Brain pericyte (primary cell): Measurements from ENCODE around the gene DENND5B.
"Not testable (repeated sequence)": the region's sequence is repeated elsewhere in the genome, so short reads cannot be mapped to it uniquely, and the experiment has no call there.

Experiments
- DNase-seq: peaks from one replicate; pipeline ENCODE4 v3.0.0-alpha.2; 2012; ENCODE audit warnings: low read depth, low spot score

DENND5B gene

DNA sequence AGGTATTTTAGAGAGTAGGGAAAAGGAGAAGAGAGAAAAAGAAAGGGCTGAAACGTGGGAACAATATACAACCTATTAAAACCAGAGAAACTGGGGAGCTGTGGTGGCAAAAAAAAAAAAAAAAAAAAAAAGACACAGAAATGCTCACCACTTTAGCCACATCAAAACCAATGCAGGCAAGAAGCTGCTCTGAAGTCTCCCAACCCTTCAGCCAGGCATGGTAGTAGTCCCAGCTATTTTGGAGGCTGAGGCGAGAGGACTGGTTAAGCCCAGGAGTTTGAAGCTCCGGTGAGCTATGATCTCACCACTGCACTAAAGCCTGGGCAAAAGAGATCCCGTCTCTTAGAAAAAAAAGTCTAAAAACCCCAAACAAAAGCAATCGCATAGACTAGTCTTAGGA lies 33.2 kb downstream of the DENND5B start:
- no peak for DNase-seq

DNA sequence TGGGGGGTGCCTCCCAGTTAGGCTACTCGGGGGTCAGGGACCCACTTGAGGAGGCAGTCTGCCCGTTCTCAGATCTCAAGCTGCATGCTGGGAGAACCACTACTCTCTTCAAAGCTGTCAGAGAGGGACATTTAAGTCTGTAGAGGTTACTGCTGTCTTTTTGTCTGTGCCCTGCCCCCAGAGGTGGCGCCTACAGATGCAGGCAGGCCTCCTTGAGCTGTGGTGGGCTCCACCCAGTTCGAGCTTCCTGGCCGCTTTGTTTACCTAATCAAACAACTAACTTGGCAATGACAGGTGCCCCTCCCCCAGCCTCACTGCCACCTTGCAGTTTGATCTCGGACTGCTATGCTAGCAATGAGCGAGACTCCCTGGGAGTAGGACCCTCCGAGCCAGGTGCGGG lies 35.5 kb downstream of the DENND5B start:
- DNase-seq: not testable (repeated sequence)

DNA sequence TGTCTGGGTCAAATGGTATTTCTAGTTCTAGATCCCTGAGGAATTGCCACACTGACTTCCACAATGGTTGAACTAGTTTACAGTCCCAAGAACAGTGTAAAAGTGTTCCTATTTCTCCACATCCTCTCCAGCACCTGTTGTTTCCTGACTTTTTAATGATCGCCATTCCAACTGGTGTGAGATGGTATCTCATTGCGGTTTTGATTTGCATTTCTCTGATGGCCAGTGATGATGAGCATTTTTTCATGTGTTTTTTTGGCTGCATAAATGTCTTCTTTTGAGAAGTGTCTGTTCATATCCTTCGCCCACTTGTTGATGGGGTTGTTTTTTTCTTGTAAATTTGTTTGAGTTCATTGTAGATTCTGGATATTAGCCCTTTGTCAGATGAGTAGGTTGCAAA lies 40.3 kb downstream of the DENND5B start:
- not testable (repeated sequence) for DNase-seq

DNA sequence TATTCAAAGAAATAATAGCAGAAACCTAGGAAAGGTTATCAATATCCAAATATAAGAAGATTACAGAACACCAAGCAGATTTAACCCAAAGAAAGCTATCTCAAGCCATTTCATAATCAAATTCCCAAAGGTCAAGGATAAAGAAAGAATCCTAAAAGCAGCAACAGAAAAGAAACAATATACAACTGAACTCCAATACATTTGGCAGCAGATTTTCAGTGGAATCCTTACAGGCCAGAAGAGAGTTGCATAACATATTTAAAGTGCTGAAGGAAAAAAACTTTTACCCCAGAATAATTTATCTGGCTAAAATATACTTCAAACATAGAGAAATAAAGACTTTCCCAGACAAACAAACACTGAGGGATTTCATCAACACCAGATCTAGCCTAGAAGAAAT lies 54.3 kb downstream of the DENND5B start:
- DNase-seq: no peak

DNA sequence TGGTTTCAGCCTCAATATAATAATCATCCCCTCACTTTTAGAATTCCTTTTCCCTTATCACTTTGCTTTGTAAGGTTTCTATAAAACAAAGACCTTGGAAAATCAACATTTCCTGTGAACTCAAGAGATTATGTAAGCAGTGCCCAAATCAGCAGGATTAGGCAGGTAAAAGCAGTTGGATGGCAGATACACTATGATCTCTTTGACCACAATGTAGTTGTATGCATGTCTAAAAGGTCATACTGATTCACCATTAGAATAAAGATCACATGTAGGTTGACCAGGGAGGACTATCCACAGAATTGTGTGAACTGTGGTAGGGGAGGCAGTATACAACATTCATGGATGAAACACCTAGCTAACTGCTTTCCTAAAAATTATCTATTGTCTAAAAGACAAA lies 57.5 kb downstream of the DENND5B start:
- DNase-seq: no peak

DNA sequence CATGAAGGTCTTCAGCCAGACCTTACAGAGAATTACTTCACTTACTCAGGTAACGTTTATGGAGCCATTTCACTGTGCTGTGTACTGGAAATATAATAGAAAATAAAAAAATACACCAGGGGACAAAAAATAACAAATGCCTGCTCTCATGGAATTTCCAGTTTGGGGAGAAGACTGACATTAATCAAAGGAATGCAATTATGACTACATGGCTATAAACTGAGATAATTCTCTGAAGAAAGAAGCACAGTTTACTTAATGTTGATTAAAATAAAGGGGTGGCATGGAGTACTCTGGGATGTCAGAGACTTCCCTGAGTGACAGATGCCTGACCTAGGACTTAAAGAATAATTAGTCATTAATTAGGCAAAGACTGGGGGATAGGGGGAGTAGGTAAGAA lies 59.0 kb downstream of the DENND5B start:
- no peak for DNase-seq

DNA sequence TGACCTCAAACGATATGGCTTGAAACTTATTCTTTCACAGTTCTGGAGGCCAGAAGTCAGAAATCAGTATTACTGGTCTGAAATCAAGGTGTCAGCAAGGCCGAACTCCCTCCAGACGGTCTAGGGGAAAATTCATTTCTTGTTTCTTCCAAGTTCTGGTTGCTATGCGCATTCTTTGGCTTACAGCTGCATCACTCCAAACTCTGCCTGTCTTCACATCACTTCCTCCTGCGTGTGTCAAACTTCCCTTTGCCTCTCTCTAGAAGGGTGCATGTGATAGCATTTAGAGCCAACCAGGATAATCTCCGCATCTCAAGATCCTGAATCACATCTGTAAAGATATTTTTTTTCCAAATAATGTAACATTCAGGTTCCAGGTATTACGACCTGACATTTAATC lies 62.8 kb downstream of the DENND5B start:
- DNase-seq: no peak

DNA sequence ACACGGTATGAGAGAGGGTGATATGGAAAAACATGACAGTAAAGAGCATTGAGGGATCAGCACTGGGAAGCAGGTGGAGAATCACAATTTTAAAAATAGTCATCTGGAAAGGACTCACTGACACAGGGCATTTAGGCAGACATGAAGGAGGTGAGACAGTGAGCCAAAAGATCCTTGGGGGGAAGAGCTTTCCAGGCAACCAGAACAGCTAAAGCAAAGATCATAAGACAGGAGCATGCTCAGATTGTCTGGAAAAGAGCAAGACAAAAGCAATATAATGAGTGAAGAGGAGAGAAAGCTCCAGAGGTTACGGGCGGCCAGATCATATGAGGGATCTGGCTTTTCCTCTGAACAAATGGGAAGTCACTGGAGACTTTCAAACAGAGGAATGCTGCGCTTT lies 63.9 kb downstream of the DENND5B start:
- no peak for DNase-seq

DNA sequence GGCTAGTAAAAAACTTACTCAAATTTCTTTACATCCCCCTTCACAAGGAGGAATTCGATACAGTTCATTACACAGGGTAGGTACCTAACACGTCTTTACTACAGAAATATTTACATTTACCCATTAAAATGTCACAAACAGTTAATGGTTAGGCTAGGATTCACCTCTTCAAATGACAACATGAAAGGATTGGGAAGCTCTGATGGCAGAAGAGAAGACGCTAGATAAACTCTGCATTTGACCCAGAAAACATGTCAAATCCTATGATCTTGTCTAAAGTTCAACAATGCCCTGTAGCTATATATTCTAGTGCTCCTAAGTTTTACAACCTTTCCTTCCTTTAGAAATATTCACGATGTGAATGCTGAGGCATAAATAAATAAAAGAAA lies 64.8 kb downstream of the DENND5B start:
- no peak for DNase-seq

DNA sequence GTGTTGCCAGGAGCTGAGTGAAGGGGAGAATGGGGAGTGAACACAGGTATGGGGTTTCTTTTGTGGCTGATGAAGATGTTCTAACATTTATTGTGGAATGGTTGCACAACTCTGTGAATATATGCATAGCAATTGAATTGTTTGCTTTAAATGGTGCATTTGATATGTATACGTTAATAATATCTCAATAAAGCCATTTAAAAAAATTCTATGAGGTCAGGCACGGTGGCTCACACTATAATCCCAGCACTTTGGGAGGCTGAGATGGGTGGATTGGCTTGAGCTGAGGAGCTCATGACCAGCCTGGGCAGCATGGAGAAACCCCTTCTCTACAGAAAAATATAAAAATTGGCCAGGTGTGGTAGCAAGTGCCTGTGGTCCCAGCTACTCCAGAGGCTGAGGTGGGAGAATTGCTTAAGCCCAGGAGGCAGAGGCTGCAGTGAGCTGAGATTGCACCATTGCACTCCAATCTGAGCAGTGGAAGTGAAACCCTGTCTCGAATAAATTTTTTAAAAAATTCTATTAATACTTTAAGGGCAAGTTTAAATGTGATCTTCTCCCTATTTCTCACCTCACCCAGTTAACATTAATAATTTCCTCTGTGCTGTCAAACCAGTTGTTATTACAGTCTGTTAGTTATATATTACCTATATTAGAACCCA lies 65.3 kb downstream of the DENND5B start:
- no peak for DNase-seq

DNA sequence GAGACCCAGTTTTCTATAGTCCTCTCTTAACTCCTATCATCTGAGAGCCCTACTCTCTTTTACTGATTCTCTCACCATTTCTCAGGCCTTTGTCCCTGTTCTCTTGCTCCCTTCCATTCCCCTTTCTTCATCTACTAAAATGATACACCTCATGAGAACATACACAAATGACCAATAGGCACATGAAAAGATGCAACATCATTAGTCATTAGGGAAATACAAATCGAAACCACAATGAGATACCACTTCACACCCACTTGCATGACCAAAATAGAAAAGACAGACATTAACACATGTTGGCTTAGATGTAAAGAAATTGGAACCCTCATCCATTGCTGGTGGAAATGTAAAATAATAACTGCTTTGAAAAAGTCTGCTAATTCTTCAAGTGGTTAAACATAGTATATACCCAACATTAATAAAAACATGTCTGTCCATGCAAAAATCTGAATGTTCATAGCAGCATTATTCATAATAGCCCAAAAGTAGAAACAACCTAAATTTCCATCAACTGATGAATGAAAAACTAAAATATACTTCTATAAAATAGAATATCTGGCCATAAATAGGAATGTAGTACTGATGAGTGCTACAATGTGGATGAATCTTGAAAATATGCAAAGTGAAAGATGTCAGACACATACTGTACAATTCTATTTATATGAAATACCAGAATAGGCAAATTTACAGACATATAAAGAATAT lies 66.0 kb downstream of the DENND5B start:
- DNase-seq: no peak

DNA sequence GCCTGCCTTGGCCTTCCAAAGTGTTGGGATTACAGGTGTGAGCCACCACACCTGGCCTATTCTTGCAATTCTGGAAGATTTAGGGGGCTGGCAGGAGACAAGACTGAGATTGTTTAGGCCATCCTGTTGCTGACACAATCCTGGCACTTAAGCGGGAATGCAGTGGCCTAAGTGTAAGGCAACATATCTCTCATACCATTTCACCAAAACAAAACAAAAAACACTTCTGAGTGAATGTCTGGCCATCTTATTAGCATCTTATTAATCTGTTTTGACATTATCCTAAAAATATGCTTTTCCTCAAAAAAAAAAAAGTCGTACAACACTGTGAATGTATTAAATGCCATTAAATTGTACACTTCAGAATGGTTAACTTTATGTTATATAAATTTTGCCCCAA lies 67.6 kb downstream of the DENND5B start:
- DNase-seq: no peak

DNA sequence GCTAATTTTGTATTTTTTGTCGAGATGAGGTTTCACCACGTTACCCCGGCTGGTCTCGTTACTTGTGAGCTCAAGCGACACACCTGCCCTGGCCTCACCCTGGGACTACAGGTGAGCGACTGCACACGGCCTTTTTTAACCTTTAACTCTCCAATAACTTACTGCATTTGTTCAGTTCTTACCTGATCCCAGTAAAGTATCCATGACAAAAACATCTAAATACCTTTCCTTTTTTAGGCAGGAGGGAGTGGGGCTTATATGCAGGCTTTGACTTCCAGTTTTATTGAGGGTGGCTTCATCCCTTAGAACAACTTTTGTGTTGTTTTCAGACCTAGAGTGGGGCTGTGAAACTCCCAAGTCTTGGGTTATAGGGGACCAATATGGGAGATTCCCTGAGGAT lies 68.3 kb downstream of the DENND5B start:
- DNase-seq: no peak

DNA sequence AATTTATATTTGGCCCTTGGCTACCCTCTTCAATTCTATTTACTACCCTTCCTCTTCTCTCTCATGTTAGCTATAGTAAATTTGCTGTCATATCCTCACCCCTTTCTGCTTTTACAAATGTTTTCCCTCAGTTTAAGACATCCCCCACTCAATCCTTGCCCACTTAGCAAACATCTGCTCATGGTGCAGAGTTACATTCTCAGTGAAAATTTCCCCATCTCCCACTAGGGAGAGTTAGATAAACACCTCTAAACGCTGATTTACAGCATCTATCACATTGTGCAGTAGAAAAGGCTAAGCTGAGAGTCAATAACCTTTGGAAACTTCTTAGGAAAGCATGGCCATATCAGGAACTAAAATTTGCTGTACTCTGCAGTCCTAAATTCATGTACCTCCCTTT lies 69.0 kb downstream of the DENND5B start:
- peak; percentile 64 for DNase-seq

DNA sequence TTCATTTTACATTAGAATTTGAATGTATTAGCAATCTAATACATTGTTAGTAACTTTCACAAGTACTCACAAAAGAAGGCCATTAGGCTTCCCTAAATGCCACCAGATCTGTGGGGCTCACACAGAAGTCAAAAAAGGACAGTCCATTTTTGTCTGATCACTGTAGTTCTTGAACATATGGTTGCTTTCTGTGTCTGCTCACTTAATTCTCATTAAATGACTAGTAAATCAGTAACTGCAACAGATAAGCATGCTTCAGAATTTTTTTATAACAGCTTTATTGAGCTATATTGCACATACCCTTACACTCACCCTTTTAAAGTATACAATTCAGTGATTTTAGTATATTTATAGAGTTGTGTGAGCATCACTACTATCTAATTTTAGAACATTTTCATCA lies 71.4 kb downstream of the DENND5B start:
- no peak for DNase-seq

DNA sequence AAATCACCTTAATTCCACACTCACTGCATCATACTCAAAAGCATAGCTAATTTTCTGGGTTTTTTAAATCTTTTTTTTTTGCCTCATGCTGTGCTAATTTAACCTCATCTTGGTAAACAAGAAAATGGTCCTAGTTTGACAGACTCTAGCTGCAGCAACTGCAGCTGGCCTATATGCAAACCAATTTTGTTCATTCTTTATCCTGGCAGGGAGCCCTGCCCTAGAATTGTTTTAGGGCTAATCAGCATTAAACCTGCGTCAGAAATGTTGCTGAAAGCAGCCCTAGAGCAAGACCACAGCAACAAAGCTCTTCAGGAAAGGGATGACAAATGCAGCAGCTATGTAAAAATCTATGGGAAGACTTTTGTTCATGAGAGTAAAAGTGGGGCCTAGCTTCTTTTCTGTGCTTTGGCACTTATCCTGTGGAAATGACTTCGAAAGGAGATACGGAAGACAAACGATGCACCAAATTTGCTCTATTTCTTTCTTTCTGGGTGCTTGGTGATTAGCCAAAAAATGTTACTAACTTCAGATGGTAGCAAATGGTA lies 72.2 kb downstream of the DENND5B start:
- peak; percentile 98 for DNase-seq

DNA sequence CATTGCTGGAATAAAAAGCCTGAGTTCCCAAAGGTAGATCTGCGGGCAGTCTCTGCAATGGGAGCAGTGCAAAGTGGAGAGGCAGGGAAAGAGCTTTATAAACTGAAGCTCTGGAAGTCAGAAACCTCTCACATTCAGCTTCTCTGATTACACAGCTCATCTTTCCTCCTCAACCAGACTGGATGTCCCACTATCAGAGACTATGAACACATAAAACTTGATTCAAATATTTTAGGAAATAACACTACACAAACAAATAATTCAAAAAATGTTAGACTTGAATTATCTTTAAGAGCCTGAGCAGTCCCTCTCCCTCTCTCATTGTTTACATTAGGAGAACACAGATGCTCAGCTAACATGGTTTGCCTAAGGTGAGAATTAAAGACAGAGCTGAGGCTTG lies 72.9 kb downstream of the DENND5B start:
- DNase-seq: no peak

DNA sequence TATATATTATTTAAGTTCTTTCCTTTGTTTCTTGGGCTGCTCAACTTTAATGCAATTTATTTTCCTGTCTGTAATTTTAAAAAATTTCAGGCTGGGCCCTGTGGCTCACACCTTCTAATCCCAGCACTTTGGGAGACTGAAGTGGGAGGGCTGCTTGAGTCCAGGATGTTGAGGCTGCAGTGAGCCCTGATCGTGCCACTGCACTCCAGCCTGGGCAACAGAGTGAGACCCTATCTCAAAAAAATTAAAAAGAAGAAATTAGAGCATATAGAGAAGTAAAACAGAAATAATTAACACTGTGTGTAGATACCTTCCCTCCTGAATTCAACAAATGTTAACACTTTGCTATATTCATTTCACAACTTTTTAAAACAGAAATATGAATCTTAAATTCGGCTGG lies 74.2 kb downstream of the DENND5B start:
- no peak for DNase-seq

DNA sequence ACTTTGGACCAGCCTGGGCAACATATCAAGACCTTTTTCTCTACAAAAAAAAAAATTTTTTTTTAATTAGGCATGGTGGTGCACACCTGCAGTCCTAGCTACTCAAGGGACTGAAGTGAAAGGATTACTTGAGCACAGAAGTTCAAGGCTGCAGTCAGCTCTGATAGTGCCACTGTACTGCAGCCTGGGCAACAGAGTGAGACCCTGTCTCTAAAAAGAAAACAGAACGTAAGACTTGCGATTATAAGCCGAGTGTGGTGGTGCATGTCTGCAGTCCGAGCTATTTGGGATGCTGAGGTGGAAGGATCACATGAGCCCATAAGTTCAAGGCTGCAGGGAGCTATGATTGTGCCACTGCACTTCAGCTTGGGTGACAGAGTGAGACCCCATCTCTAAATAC lies 76.0 kb downstream of the DENND5B start:
- DNase-seq: no peak

DNA sequence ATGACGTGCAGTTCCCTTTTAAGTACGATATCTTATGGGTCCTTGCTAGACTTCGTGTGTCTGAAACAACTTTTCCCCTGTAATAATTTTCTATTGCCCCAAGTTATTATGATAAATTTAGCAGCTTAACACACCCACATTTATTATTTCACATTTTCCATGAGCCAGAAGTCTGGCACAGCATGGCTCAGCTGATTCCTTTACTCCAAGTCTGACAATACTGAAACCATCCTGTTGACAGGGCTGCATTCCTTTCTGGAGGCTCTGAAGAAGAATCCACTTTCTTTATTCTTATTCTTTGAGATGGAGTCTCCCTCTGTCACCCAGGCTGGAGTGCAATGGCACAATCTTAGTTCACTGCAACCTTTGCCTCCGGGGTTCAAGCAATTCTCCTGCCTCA lies 80.9 kb downstream of the DENND5B start:
- no peak for DNase-seq

DNA sequence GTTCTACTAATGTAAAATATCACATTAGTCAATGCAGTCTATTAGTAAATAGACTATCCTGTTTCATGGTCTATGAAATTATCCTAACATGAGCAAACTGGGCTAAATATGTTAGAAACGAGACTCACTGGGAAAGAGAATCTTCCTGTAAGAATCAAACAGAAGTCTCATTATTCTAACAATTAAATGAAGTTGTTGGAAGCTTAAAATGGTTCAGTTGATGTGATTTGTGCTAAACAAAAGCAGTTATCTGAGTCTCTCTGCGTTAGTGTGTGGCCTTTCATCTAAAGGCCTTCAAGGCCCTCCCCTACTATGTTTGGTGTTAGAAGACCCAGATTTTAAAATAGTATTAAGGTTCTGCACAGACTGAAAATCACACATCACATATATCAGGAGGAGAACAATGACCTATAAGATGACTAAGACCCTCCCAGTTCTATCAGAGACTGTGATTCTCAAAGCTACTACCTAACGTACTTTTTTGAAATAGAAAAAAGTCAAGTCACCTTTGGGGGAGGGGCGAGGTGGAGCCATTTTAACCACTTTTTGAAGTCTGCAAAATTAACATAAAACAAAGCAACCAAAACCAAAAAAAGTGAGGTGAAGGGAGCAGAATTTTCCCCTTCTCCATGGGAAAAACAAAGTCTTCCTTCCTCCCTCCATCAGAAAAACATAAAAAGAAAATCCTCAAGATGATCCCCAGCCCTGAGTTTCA lies 82.3 kb downstream of the DENND5B start:
- no peak for DNase-seq

DNA sequence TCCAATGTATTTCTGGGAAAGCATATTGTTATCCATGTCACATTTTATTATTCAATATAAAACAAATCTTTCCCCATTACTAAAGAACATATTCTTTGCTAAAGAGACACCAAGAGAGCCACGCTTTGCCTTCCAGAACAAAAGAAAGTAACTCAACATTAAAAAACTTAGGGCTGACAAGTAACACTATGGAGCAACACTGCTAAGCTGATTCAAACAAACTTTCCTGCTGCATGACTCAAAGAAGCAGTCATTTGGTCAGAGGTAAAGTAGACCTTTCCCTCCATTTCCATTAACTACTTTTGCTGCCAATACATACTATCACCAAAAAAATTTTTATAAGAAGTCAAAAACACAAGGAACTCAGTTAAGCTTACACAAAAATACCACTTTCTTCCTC lies 83.0 kb downstream of the DENND5B start:
- no peak for DNase-seq
